ENCODE data around the gene RESP18. TPM values are rescaled to one million over a fixed set of nuclear protein-coding genes. Genes with fewer than 3 reads are reported as not detected.

RESP18 gene
- total and polyA plus RNA-seq, 2 donors (not counting 1 experiment from before 2014, with no cell fraction given): not detected

DNA sequence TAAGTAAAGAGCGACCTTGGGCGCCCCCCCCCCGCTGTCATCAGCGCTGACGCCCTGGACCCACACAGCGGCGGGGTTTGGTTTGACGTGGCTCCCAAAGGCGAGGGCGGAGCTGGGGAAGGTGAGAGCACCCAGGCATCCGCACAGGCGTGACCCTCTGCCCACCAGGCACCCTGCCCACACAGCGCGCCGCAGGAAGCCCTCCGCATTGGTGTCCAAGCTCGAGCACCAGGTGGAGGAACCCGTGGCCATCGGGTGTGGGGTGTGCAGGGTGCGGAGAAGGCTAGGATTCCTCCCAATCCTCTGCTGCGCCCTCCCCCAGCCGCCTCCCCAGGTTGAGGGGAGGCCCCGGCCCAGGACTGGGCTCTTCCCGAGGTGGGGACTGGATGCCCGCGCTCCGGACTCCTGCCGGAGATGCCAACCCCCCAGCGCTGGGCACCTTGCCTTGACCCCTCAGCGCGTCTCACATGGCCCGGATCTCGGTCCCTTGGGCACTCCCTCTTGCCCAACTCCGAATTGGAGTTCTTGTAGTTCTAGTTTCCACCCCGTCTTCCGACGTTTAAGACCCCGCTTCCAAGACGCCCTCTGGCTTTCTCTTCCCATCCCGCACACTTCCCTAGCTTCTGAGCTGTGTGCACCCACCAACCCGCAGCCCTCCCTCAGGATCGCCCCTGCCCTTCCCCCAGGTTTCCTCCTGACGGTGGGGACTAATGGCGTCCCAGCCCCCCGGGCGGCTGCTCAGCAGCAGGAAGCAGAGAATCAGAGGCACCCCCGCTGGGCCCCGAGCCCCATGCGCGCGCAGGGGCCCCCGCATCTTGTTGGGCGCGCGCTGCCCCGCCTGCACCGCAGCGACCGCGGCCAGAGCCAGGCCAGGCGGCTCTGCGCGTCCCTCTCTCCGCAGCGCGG, 25.9 kb upstream of the RESP18 start:
- ATAC-seq (ENCODE audit: low read depth): no peak
- no peak overlapping the region for H3K4me2 ChIP-seq (replicated peaks; ENCODE audit: low read depth, low read length, poor library complexity, severe bottlenecking)
- H3K27me3 Mint-ChIP-seq: peaks cover 50% of the 10 kb centered on the region

DNA sequence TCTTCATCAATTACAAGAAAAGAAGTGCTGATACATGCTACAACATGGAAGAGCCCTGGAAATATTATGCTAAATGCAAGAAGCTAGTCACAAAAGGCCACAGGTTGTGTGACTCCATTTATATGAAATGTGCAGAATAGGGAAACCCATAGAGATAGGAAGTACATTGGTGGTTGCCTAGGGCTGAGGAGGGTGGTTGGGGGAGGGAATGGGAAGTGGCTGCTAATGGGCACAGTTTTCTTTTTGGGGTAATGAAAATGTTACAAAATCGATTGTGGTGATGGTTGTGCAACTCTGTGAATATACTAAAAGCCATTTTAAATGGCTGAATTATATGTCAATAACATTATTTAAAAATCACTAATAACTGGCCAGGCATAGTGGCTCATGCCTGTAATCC, 24.3 kb upstream of the RESP18 start:
- intact Hi-C loops (cut with micrococcal nuclease): no loop called here
- no peak overlapping the region for H3K27ac Mint-ChIP-seq
- no peak for ATAC-seq (ENCODE audit: low read depth)
- ChIA-PET CTCF (no interaction called here), POLR2A (no interaction called here)
- TF ChIP-seq, protein P1, sequence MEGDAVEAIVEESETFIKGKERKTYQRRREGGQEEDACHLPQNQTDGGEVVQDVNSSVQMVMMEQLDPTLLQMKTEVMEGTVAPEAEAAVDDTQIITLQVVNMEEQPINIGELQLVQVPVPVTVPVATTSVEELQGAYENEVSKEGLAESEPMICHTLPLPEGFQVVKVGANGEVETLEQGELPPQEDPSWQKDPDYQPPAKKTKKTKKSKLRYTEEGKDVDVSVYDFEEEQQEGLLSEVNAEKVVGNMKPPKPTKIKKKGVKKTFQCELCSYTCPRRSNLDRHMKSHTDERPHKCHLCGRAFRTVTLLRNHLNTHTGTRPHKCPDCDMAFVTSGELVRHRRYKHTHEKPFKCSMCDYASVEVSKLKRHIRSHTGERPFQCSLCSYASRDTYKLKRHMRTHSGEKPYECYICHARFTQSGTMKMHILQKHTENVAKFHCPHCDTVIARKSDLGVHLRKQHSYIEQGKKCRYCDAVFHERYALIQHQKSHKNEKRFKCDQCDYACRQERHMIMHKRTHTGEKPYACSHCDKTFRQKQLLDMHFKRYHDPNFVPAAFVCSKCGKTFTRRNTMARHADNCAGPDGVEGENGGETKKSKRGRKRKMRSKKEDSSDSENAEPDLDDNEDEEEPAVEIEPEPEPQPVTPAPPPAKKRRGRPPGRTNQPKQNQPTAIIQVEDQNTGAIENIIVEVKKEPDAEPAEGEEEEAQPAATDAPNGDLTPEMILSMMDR (IDR thresholded peaks at IDR 0.05): no peak
- TF ChIP-seq EZH2 (IDR thresholded peaks at IDR 0.05; ENCODE audit: borderline replicate concordance, insufficient read depth, low read depth, low read length, poor library complexity, severe bottlenecking): no peak
- H3K36me3 ChIP-seq (replicated peaks in 1 of 2; ENCODE audit: control extremely low read depth in 1 of 2, control insufficient read depth in 1 of 2, extremely low read depth in 1 of 2, insufficient read depth in 2 of 2, low read length in 1 of 2): no peaks in the 10 kb centered on the region
- H3K9me3 Mint-ChIP-seq (ENCODE audit: insufficient read depth): no peaks in the 10 kb centered on the region
- no peaks in the 10 kb centered on the region for H3K79me2 ChIP-seq (ENCODE audit: control insufficient read depth, insufficient read depth, low read length)
- DNase-seq: no peak
- no peaks in the 10 kb centered on the region for H4K20me1 ChIP-seq (ENCODE audit: control insufficient read depth, insufficient read depth, low read length, poor library complexity, severe bottlenecking)
- H2AFZ ChIP-seq (ENCODE audit: insufficient read depth, low read depth, low read length, poor library complexity, severe bottlenecking): no peak overlapping the region
- peaks cover 2% of the 10 kb centered on the region for H3K4me1 Mint-ChIP-seq
- peaks cover 0 to 7% of the 10 kb centered on the region in 2 donors for H3K4me1 ChIP-seq (ENCODE audit: control insufficient read depth in 2 of 2, insufficient read depth in 2 of 2, low read length in 2 of 2)
- H3K27me3 ChIP-seq (replicated peaks in 1 of 4; ENCODE audit: control extremely low read depth in 1 of 4, control insufficient read depth in 3 of 4, insufficient read depth in 4 of 4, low read length in 3 of 4): peaks cover 0 to 54% (median 7%) of the 10 kb centered on the region in 4 experiments
- no peak overlapping the region for H3K9ac ChIP-seq (ENCODE audit: low read length)
- no peak overlapping the region for H3K4me2 ChIP-seq (replicated peaks; ENCODE audit: low read depth, low read length, poor library complexity, severe bottlenecking)
- H3K27me3 Mint-ChIP-seq: peaks cover 56% of the 10 kb centered on the region
- peaks cover 0 to 4% (median 0%) of the 10 kb centered on the region in 3 donors for H3K9me3 ChIP-seq (ENCODE audit: control extremely low read depth in 1 of 3, control insufficient read depth in 2 of 3, insufficient read depth in 1 of 3, low read length in 2 of 3)
- no peak overlapping the region for H3K4me3 ChIP-seq (ENCODE audit: control extremely low read depth in 1 of 5, extremely low read depth in 1 of 5, insufficient read depth in 1 of 5, low read depth in 2 of 5, low read length in 4 of 5)
- no CpG with 5 or more reads among the region's 1 CpG for WGBS (ENCODE audit: insufficient coverage)
- no peak overlapping the region for H3K4me3 Mint-ChIP-seq
- no peak overlapping the region for H3K27ac ChIP-seq (ENCODE audit: low read length in 2 of 2)

More for the DNA sequence above, 25.9 kb upstream of the RESP18 start:
- DNase-seq: no peak
- H4K20me1 ChIP-seq (ENCODE audit: control insufficient read depth, insufficient read depth, low read length, poor library complexity, severe bottlenecking): no peaks in the 10 kb centered on the region
- no peak overlapping the region for H3K9ac ChIP-seq (ENCODE audit: low read length)
- POLR2A ChIA-PET: no interaction called here
- peaks cover 2% of the 10 kb centered on the region for H3K4me1 Mint-ChIP-seq
- H3K79me2 ChIP-seq (ENCODE audit: control insufficient read depth, insufficient read depth, low read length): no peaks in the 10 kb centered on the region
- peaks cover 0 to 42% (median 7%) of the 10 kb centered on the region in 4 experiments for H3K27me3 ChIP-seq (replicated peaks in 1 of 4; ENCODE audit: control extremely low read depth in 1 of 4, control insufficient read depth in 3 of 4, insufficient read depth in 4 of 4, low read length in 3 of 4)
- no peak overlapping the region for H3K4me3 Mint-ChIP-seq
- no peaks in the 10 kb centered on the region for H3K36me3 ChIP-seq (replicated peaks in 1 of 2; ENCODE audit: control extremely low read depth in 1 of 2, control insufficient read depth in 1 of 2, extremely low read depth in 1 of 2, insufficient read depth in 2 of 2, low read length in 1 of 2)
- intact Hi-C loops (cut with micrococcal nuclease): no loop called here
- no peak overlapping the region for H3K27ac ChIP-seq (ENCODE audit: low read length in 2 of 2)
- TF ChIP-seq, protein P1 (IDR thresholded peaks at IDR 0.05): no peak
- WGBS (ENCODE audit: insufficient coverage): 11% methylated on average over 66 of the region's 66 CpGs
- no peak overlapping the region for H3K4me3 ChIP-seq (ENCODE audit: control extremely low read depth in 1 of 5, extremely low read depth in 1 of 5, insufficient read depth in 1 of 5, low read depth in 2 of 5, low read length in 4 of 5)
- H2AFZ ChIP-seq (ENCODE audit: insufficient read depth, low read depth, low read length, poor library complexity, severe bottlenecking): no peak overlapping the region
- H3K4me1 ChIP-seq (ENCODE audit: control insufficient read depth in 2 of 2, insufficient read depth in 2 of 2, low read length in 2 of 2): peaks cover 0 to 7% of the 10 kb centered on the region in 2 donors
- CTCF ChIA-PET: no interaction called here
- peaks cover 0 to 4% (median 0%) of the 10 kb centered on the region in 3 donors for H3K9me3 ChIP-seq (ENCODE audit: control extremely low read depth in 1 of 3, control insufficient read depth in 2 of 3, insufficient read depth in 1 of 3, low read length in 2 of 3)
- H3K27ac Mint-ChIP-seq: no peak overlapping the region
- no peaks in the 10 kb centered on the region for H3K9me3 Mint-ChIP-seq (ENCODE audit: insufficient read depth)
